Stimulated activated CD4-positive, alpha-beta T cell treated with anti-CD3 and anti-CD28 coated beads, Interleukin-1b, Interleukin-23, amount 100 ng/mL, for 1 hour (primary cell): Measurements from ENCODE around the gene RAMP3.
"Not testable (repeated sequence)": the region's sequence is repeated elsewhere in the genome, so short reads cannot be mapped to it uniquely, and the experiment has no call there.

Experiments
- DNase-seq, 2 donors: peaks; one replicate each; pipeline ENCODE4 v3.0.0-alpha.2; 2020; ENCODE audit warnings: low read depth in 2 of 2

Gene RAMP3

GRCh38 chr7:45192621-45193041, 35.0 kb downstream of the RAMP3 start:
- DNase-seq: no peak

- DNase-seq: no peak
These were observed 36.2 kb downstream of the RAMP3 start for GRCh38 chr7:45193828-45194227.

DNA sequence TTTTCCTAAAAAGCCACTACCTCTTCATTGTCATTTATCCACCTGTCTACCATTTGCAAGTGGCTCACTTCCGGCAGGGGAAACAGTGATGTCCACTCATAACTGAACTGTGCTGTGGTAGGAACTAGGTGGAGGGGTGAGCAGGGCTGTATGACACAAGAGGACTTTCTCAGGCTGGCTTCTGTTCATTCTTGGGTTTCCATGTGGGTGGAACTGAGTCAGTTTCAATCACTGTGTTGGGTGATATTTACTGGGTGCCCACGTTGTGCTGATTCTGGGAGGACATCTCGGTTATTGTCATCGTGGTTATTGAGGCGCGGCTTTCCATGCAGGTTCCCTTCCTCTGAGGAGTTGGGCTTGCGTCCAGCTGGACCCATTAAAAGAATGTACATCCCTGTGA, 38.8 kb downstream of the RAMP3 start:
- DNase-seq: no peak

GRCh38 chr7:45197461-45197860, 39.9 kb downstream of the RAMP3 start:
- DNase-seq: no peak

- no peak for DNase-seq
These were observed 41.4 kb downstream of the RAMP3 start for GRCh38 chr7:45198986-45199385.

DNA sequence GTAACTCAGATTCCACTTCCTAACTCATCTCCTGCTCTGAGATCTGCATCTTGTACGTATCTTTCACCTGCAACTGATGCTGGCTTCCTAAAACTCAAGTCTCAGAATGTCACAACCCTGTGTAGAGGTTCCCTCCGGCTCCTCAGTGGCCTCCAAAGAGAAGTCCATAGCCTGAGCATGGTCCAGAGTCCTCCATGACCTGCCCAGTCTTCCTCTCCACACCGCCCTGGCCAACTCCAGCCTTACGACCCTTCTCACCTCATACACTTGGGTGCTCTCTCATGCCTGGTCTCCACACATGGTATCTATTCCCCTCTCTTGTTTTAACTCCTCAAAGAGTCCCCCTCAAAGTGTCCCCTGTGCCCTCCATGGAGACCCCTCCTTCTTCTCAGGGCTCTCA, 41.9 kb downstream of the RAMP3 start:
- DNase-seq: no peak

GRCh38 chr7:45202625-45203024, 45.0 kb downstream of the RAMP3 start:
- no peak for DNase-seq

- no peak for DNase-seq
These were observed 45.4 kb downstream of the RAMP3 start for GRCh38 chr7:45203036-45203435.

GRCh38 chr7:45203459-45203858, 45.9 kb downstream of the RAMP3 start:
- no peak for DNase-seq

GRCh38 chr7:45203936-45204445, 46.4 kb downstream of the RAMP3 start:
- no peak for DNase-seq

DNA sequence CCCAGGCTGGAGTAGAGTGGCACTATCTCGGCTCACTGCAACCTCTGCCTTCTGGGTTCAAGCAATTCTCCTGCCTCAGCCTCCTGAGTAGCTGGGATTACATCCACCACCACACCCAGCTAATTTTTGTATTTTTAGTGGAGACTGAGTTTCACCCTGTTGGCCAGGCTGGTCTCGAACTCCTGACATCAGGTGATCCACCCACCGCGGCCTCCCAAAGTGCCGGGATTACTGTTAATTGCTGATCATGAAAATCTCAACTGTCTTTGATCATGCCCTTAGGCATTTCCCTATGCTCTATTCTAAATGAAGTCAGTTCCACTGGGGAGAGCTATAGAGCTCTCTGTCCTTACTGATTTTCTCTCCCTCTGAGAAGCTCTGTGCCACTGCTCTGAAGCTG, 48.7 kb downstream of the RAMP3 start:
- DNase-seq: not testable (repeated sequence)

DNA sequence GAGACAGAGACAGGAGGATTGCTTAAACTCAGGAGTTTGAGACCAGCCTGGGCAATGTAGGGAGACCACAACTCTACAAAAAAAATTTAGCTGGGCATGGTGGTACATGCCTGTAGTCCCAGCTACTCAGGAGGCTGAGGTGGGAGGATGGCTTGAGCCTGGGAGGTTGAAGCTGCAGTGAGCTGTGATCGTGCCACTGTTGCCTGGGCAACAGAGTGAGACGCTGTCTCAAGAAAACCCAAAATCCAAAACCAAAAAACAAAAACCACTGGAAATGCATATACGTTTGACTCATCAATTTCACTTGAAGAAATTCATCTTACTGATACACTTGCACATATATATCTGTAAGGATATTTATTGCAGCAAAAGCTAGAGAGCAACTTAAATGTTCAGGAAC, 52.3 kb downstream of the RAMP3 start:
- not testable (repeated sequence) for DNase-seq

GRCh38 chr7:45211066-45211465, 53.5 kb downstream of the RAMP3 start:
- no peak for DNase-seq

GRCh38 chr7:45211958-45212357, 54.4 kb downstream of the RAMP3 start:
- DNase-seq: no peak

- no peak for DNase-seq
These were observed 55.0 kb downstream of the RAMP3 start for GRCh38 chr7:45212606-45213005.

- DNase-seq: no peak
These were observed 58.0 kb downstream of the RAMP3 start for GRCh38 chr7:45215601-45216062.

DNA sequence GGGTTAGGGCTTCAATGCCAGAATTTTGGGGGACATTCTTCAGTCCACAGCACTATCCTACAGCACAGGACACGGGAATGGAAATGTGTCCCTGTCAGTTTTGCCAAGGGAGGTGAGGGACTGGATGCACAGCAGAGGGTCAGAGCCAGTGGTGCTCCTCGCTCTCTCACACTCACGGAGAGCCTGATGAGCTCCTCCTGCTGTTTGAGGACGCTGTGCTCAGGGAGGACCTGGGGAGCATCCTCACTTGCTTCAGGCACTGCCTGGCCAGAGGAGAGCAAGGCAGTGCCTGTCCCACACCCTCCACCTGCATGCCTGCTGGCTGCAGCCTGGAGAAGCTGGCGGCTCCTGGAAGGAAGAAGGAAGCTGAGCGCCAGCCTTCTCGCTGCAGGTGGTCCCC, 58.6 kb downstream of the RAMP3 start:
- no peak for DNase-seq

DNA sequence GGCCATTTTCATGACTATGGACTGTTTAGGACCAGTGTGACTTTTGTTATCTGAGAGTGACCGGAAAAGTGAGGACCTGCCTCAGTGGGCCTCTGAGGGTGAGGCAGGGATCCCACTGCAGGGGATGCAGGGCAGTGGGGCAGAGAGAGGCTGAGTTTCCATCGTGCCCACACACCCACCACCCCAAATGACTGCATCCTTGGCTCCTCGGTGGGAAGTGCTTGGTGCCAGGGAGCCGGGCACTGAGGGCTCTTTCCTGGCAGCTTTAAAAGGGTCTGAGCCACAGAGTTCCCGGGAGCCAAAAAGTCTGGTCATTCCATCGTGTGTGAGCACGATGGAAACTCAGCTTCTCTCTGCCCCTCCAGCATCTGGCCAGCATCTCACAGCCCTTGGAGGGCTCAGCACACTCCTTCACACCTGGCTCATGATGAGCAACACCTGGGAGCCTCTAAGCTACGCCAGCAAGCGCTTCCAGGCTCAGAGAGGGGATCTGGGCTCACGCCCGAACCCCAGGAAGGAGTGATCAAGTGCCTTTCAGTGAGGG, 59.1 kb downstream of the RAMP3 start:
- DNase-seq: no peak

DNA sequence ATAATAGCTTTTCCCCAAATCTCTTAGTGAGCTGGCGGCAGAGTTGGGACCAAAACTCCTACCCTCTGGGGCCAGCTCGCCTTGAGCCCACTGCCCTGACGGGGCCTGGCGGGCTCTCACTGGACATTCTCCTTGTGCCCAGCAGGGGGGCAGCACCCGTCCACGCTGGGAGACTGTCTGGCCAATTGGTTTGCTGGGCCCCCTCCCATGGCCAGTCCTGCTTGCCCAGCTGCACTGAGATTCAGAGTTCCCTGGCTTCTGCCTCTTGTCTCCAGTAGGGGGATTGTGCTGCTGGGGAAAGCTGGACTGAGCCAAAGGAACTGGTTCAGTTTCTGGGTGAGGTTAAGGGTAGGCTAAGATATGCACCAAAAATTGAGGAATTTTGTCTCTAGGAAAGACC, 59.8 kb downstream of the RAMP3 start:
- DNase-seq: no peak

GRCh38 chr7:45219130-45219529, 61.5 kb downstream of the RAMP3 start:
- DNase-seq: no peak

DNA sequence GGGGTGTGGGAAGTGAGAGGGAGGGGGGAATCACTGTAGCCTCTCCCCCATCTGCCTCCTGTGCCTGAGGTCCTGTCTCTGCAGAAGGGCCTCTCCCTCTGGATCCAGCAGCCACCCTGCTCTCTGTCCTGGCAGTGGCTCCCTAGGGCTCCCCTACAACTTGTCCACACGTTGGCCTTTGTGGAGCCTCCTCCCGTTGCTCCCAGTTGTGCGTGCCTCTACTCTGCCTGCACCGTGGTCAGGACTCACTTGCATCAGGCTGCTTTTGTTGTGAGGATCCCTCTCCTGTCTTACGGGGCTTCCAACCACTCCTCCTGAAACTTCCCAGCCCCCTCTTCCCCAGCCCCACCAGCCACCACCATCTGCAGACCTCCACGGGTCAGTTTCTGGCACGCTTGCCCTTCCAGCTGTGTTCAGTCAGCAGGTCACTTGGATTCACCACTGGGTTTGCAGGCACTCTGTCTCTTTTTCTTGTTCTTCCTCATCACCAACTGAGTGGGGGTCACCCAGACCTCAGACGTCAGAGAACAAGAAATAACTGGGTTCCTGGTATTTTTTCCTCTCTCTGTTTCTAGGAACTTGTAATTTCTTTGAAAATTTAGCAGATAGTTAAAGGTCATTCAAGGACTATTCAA, 62.3 kb downstream of the RAMP3 start:
- no peak for DNase-seq

GRCh38 chr7:45220846-45221618, 63.4 kb downstream of the RAMP3 start:
- no peak for DNase-seq
